A673 (cell line): Measurements from ENCODE around the gene MAPK9.

Experiments used
- CTCF ChIP-seq: fragments of 300-800, 200-600 bp; sonication (generic); conservative IDR thresholded peaks from 2 replicates; pipeline ENCODE4 v1.5.1; 2017; ENCODE audit warnings: low read depth, mild to moderate bottlenecking, antibody characterized with exemption, low read length, moderate library complexity, mixed read lengths
- EZH2 ChIP-seq: fragments of 200-600 bp; sonication (generic); IDR thresholded peaks from 2 replicates; pipeline ENCODE4 v1.6.1; 2017; ENCODE audit warnings: borderline replicate concordance, low read depth, mild to moderate bottlenecking, mixed read lengths, antibody characterized with exemption, low read length; ENCODE audit not compliant: poor library complexity, severe bottlenecking

DNA sequence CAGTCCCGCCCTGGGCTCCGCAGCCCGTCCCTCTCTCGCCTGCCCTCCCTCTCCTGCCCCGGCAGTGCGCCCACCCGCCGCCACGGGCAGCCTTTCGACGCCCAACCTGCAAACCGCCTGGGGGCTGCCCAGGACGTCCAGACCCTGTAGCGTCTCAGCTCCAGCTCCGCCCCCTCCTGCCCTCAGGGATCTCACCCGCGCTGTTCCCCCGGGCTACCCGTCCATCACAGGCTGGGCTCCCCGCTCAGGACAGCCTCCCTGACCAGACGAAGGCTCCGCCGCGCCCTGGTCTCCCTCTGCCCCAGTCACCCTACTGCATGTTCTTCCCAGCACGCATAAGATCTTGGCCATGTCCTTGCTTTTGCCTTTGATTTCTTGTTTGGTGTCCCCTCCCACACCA lies 84.3 kb downstream of the MAPK9 start:
- TF ChIP-seq CTCF (no peak), EZH2 (no peak)
